Measurements from ENCODE around the gene ZDHHC3. TPM values are rescaled to one million over a fixed set of nuclear protein-coding genes. Genes with fewer than 3 reads are reported as not detected.

Gene ZDHHC3
- polyA plus RNA-seq, 1 of the 3 experiments (the other 2 are of a cell fraction): 60.7 TPM

DNA sequence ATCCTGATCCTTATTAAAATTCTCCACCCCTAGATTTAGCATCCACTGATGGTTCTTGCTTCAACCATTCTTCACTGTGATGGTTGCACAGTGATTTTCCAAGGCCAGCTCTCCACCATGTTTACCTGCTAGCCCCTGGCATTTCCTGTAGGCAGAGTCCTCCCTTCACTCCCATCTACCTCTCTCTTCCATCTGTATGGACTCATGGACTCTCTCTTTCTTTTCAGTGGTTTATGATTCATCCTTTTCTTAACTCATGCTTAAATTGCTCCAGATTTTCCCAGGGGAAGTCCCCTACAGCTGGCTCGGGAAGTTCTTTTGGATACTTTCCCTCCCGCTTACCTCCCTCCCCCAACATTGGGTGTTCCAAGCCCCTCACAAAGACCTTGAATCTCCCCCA lies 82.9 kb downstream of the ZDHHC3 start:
- peaks cover 0 to 6% of the 10 kb centered on the region in 2 experiments; a peak in 3 of 4 replicates for H3K4me1 ChIP-seq (ENCODE audit: control insufficient read depth in 1 of 2, insufficient read depth in 2 of 2, low read depth in 1 of 2, low read length in 1 of 2)
- no peaks in the 10 kb centered on the region for H3K27me3 ChIP-seq (ENCODE audit: insufficient read depth)
- no peak overlapping the region for H3K4me3 ChIP-seq (ENCODE audit: low read depth in 2 of 2, low read length in 1 of 2)
- peaks cover 3% of the 10 kb centered on the region for H3F3A ChIP-seq (replicated peaks; ENCODE audit: insufficient read depth)
- 10% methylated on average over 2 of the region's 2 CpGs for WGBS (ENCODE audit: low lambda C conversion rate)
- H3K9ac ChIP-seq: no peak overlapping the region
- ChIA-PET CTCF (no interaction called here), POLR2A (no interaction called here)
- peak overlapping the region in 1 of 2 experiments; percentile 61; a peak in 2 of 4 replicates for H3K27ac ChIP-seq (ENCODE audit: low read depth in 2 of 2, low read length in 1 of 2)
- H4K20me1 ChIP-seq (ENCODE audit: insufficient read depth): no peaks in the 10 kb centered on the region
- no peak for DNase-seq
- H3K4me2 ChIP-seq: peak overlapping the region; percentile 21; the same call in 1 of the 2 replicates
- peak; percentile 73; the same call in 1 of the 2 replicates for TF ChIP-seq FOSL2 (IDR thresholded peaks at IDR 0.05; ENCODE audit: borderline replicate concordance, low read depth)
- TF ChIP-seq TCF12 (IDR thresholded peaks at IDR 0.05): peak; percentile 75
- TF ChIP-seq JUND (IDR thresholded peaks at IDR 0.05): peak; percentile 66
- TF ChIP-seq, protein P1, sequence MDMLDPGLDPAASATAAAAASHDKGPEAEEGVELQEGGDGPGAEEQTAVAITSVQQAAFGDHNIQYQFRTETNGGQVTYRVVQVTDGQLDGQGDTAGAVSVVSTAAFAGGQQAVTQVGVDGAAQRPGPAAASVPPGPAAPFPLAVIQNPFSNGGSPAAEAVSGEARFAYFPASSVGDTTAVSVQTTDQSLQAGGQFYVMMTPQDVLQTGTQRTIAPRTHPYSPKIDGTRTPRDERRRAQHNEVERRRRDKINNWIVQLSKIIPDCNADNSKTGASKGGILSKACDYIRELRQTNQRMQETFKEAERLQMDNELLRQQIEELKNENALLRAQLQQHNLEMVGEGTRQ (IDR thresholded peaks at IDR 0.05; ENCODE audit: borderline replicate concordance, low read depth, low read length): no peak
- TF ChIP-seq EP300 (IDR thresholded peaks at IDR 0.05; ENCODE audit: borderline replicate concordance in 1 of 2, low read depth in 1 of 2, low read length in 1 of 2): peak in 1 of 2 experiments; percentile 40; a peak in 1 of 4 replicates
- no peak for TF ChIP-seq MXI1 (IDR thresholded peaks at IDR 0.05; ENCODE audit: low read depth, low read length)
- TF ChIP-seq, protein P2, sequence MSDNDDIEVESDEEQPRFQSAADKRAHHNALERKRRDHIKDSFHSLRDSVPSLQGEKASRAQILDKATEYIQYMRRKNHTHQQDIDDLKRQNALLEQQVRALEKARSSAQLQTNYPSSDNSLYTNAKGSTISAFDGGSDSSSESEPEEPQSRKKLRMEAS (IDR thresholded peaks at IDR 0.05; ENCODE audit: low read depth): 0 out of 2 replicates have a peak, but pooled peaks have one; percentile 29
- peak; percentile 32; the same call in 1 of the 2 replicates for TF ChIP-seq PBX3 (IDR thresholded peaks at IDR 0.05)
- H2AFZ ChIP-seq (ENCODE audit: low read depth): no peak overlapping the region; the same call in 1 of the 2 replicates
- H3K36me3 ChIP-seq (replicated peaks in 1 of 2; ENCODE audit: control insufficient read depth in 1 of 2, insufficient read depth in 2 of 2, low read length in 1 of 2): no peaks in the 10 kb centered on the region
- no peaks in the 10 kb centered on the region for H3K9me2 ChIP-seq
- no peaks in the 10 kb centered on the region for H3K9me3 ChIP-seq
- no peaks in the 10 kb centered on the region for H3K79me2 ChIP-seq (ENCODE audit: insufficient read depth)

GRCh38 chr3:44892689-44893088 lies 83.3 kb downstream of the ZDHHC3 start:
- WGBS (ENCODE audit: low lambda C conversion rate): 34% methylated on average over 3 of the region's 3 CpGs
- H3K4me2 ChIP-seq: peak overlapping the region; percentile 21; the same call in 1 of the 2 replicates
- H3K4me1 ChIP-seq (ENCODE audit: control insufficient read depth in 1 of 2, insufficient read depth in 2 of 2, low read depth in 1 of 2, low read length in 1 of 2): peaks cover 0 to 6% of the 10 kb centered on the region in 2 experiments; a peak in 3 of 4 replicates
- H3K9me3 ChIP-seq: no peaks in the 10 kb centered on the region
- no peak overlapping the region for H2AFZ ChIP-seq (ENCODE audit: low read depth)
- H3K9me2 ChIP-seq: no peaks in the 10 kb centered on the region
- H4K20me1 ChIP-seq (ENCODE audit: insufficient read depth): no peaks in the 10 kb centered on the region
- H3K27ac ChIP-seq (ENCODE audit: low read depth in 2 of 2, low read length in 1 of 2): peak overlapping the region in 1 of 2 experiments; percentile 61; a peak in 2 of 4 replicates
- H3K27me3 ChIP-seq (ENCODE audit: insufficient read depth): no peaks in the 10 kb centered on the region
- no peaks in the 10 kb centered on the region for H3K79me2 ChIP-seq (ENCODE audit: insufficient read depth)
- H3K9ac ChIP-seq: no peak overlapping the region
- DNase-seq: no peak
- CTCF ChIA-PET: no interaction called here
- peaks cover 3% of the 10 kb centered on the region for H3F3A ChIP-seq (replicated peaks; ENCODE audit: insufficient read depth)
- POLR2A ChIA-PET: no interaction called here
- no peak overlapping the region for H3K4me3 ChIP-seq (ENCODE audit: low read depth in 2 of 2, low read length in 1 of 2)
- no peaks in the 10 kb centered on the region for H3K36me3 ChIP-seq (replicated peaks in 1 of 2; ENCODE audit: control insufficient read depth in 1 of 2, insufficient read depth in 2 of 2, low read length in 1 of 2)
- TF ChIP-seq GABPA (IDR thresholded peaks at IDR 0.05; ENCODE audit: low read depth) (no peak), JUND (IDR thresholded peaks at IDR 0.05) (peak; percentile 43), FOSL2 (IDR thresholded peaks at IDR 0.05; ENCODE audit: borderline replicate concordance, low read depth) (peak; percentile 58; the same call in 1 of the 2 replicates), PBX3 (IDR thresholded peaks at IDR 0.05) (peak; percentile 83), ELF1 (IDR thresholded peaks at IDR 0.05) (no peak)
- TF ChIP-seq, protein P3, sequence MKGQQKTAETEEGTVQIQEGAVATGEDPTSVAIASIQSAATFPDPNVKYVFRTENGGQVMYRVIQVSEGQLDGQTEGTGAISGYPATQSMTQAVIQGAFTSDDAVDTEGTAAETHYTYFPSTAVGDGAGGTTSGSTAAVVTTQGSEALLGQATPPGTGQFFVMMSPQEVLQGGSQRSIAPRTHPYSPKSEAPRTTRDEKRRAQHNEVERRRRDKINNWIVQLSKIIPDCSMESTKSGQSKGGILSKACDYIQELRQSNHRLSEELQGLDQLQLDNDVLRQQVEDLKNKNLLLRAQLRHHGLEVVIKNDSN (IDR thresholded peaks at IDR 0.05; ENCODE audit: borderline replicate concordance, low read depth): no peak
